Astrocyte (in vitro differentiated cells and primary cell): Measurements from ENCODE around the gene MED22. TPM values are rescaled to one million over a fixed set of nuclear protein-coding genes. Genes with fewer than 3 reads are reported as not detected.
"Not testable (repeated sequence)": the region's sequence is repeated elsewhere in the genome, so short reads cannot be mapped to it uniquely, and the experiment has no call there.

ENCODE experiments used
- DNase-seq: peaks from one replicate; pipeline ENCODE4 v3.0.0-alpha.2; 2010; ENCODE audit warnings: low read depth
- FAIRE-seq: peaks from 2 replicates; lab custom pipeline; 2011; peaks lifted over from hg19 to GRCh38; lab: Jason Lieb, UNC
- H2AFZ ChIP-seq: 2 replicates; pipeline ENCODE4 v1.6.0; 2012; ENCODE audit warnings: low read depth, low read length, inconsistent platforms
- H3K27ac ChIP-seq: 2 replicates; pipeline ENCODE4 v1.5.1; 2011; ENCODE audit warnings: low read depth, low read length, inconsistent platforms
- H3K27me3 ChIP-seq: 2 replicates; pipeline ENCODE4 v1.6.0; 2011; ENCODE audit warnings: low read length, inconsistent platforms; ENCODE audit not compliant: insufficient read depth
- H3K36me3 ChIP-seq: 2 replicates; pipeline ENCODE4 v1.5.1; 2011; ENCODE audit warnings: low read length, inconsistent platforms; ENCODE audit not compliant: insufficient read depth
- H3K4me1 ChIP-seq: 2 replicates; pipeline ENCODE4 v1.5.1; 2011; ENCODE audit warnings: low read length, inconsistent platforms; ENCODE audit not compliant: insufficient read depth
- H3K4me2 ChIP-seq: 2 replicates; pipeline ENCODE4 v1.6.0; 2012; ENCODE audit warnings: low read length, inconsistent platforms
- H3K4me3 ChIP-seq: 2 replicates; pipeline ENCODE4 v1.5.1; 2011; ENCODE audit warnings: low read depth, mild to moderate bottlenecking, low read length, inconsistent platforms; ENCODE audit not compliant: insufficient read depth
- H3K79me2 ChIP-seq: 2 replicates; pipeline ENCODE4 v1.6.0; 2012; ENCODE audit warnings: mild to moderate bottlenecking, low read length, inconsistent platforms; ENCODE audit not compliant: insufficient read depth
- H3K9ac ChIP-seq: 2 replicates; pipeline ENCODE4 v1.6.0; 2012; ENCODE audit warnings: mild to moderate bottlenecking, low read length, inconsistent platforms
- H3K9me3 ChIP-seq: 2 replicates; pipeline ENCODE4 v1.5.1; 2012; ENCODE audit warnings: low read depth, mild to moderate bottlenecking, low read length, inconsistent platforms; ENCODE audit not compliant: insufficient read depth
- H4K20me1 ChIP-seq: 2 replicates; pipeline ENCODE4 v1.6.0; 2012; ENCODE audit warnings: low read length, inconsistent platforms; ENCODE audit not compliant: insufficient read depth
- H3K27ac Mint-ChIP-seq: one replicate; pipeline ENCODE4 v1.8.0; 2021; ENCODE audit warnings: mild to moderate bottlenecking, mixed read lengths; ENCODE audit not compliant: unreplicated experiment
- H3K27me3 Mint-ChIP-seq: one replicate; pipeline ENCODE4 v1.8.0; 2021; ENCODE audit warnings: low read depth, mixed read lengths; ENCODE audit not compliant: unreplicated experiment
- H3K36me3 Mint-ChIP-seq: one replicate; pipeline ENCODE4 v1.8.0; 2021; ENCODE audit warnings: low read depth, mixed read lengths; ENCODE audit not compliant: unreplicated experiment
- H3K4me1 Mint-ChIP-seq: one replicate; pipeline ENCODE4 v1.8.0; 2021; ENCODE audit warnings: low read depth, mixed read lengths; ENCODE audit not compliant: unreplicated experiment
- H3K4me3 Mint-ChIP-seq: one replicate; pipeline ENCODE4 v1.8.0; 2021; ENCODE audit warnings: mild to moderate bottlenecking, moderate library complexity, mixed read lengths; ENCODE audit not compliant: unreplicated experiment
- H3K9me3 Mint-ChIP-seq: one replicate; pipeline ENCODE4 v1.8.0; 2021; ENCODE audit warnings: mild to moderate bottlenecking, mixed read lengths; ENCODE audit not compliant: unreplicated experiment
- CTCF ChIP-seq: IDR thresholded peaks from 2 replicates; pipeline ENCODE4 v1.5.1; 2011; ENCODE audit warnings: low read depth, mild to moderate bottlenecking, inconsistent platforms, low read length, moderate library complexity; ENCODE audit not compliant: insufficient read depth
- EZH2 ChIP-seq: IDR thresholded peaks from 2 replicates; pipeline ENCODE4 v1.6.1; 2012; ENCODE audit warnings: mild to moderate bottlenecking, low read length, inconsistent platforms; ENCODE audit not compliant: insufficient read depth
- total RNA-seq: library from RNA; stranded (reverse); gene quantifications from 2 replicates; pipeline ENCODE4 v1.2.1, GENCODE V29; 2021

The MED22 gene
- total RNA-seq, 1 donor from 2014 or later: 28.8 TPM

DNA sequence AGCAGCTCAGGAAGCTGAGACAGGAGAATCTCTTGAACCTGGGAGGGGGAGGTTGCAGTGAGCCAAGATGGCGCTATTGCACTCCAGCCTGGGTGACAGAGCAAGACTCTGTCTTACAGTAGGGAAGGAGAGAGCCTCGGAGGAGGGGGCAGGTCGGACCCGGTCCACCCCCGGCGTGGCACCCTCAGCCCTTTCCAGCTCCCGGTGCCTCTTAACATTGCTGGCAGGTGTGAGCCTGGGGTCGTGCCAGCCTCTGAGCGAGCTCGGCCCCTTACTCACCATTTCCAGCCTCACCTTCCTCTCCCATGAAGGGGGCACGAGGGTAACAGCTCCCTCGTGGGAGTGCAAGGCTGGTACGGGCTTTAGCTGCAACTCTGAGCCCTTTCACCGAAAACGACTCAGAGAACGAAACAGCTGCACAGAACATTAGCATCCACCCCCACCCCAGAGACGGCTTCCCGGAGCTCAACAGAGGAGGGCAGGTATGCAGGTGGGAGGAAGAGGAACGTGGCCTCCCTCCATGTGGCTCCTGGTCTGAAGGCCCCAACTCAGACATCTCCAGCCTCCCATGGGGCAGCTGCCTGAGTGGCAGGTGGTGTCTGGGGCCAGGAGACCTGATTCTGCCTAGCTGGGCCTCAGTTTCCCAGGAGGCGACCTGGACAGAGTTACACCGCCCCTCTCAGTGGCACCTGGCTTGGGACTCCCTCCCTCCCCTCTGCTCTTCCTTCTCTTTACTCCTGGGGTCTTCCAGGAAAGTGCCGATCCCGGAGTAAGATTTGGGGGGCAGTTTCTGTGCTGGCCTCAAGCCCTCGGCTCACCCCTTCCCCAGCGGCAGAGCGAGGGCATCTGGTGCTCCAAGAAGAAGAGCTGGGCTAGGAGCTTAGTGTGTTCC lies 44.4 kb downstream of the MED22 start:
- Histone ChIP-seq H3K27ac (no peak overlapping the region), H3K9ac (no peak overlapping the region), H2AFZ (no peak overlapping the region), H3K4me1 (no peaks in the 10 kb centered on the region), H3K36me3 (no peaks in the 10 kb centered on the region), H3K4me3 (no peak overlapping the region), H3K27me3 (peaks cover 3% of the 10 kb centered on the region), H3K9me3 (no peaks in the 10 kb centered on the region), H4K20me1 (no peaks in the 10 kb centered on the region), H3K79me2 (no peaks in the 10 kb centered on the region), H3K4me2 (no peak overlapping the region)
- Mint-ChIP-seq H3K9me3 (peaks cover 5% of the 10 kb centered on the region), H3K27me3 (peaks cover 38% of the 10 kb centered on the region), H3K27ac (no peak overlapping the region), H3K36me3 (no peaks in the 10 kb centered on the region), H3K4me3 (no peak overlapping the region), H3K4me1 (no peaks in the 10 kb centered on the region)
- TF ChIP-seq EZH2: no peak
- TF ChIP-seq CTCF: no peak
- DNase-seq (no peak), FAIRE-seq (no peak)

DNA sequence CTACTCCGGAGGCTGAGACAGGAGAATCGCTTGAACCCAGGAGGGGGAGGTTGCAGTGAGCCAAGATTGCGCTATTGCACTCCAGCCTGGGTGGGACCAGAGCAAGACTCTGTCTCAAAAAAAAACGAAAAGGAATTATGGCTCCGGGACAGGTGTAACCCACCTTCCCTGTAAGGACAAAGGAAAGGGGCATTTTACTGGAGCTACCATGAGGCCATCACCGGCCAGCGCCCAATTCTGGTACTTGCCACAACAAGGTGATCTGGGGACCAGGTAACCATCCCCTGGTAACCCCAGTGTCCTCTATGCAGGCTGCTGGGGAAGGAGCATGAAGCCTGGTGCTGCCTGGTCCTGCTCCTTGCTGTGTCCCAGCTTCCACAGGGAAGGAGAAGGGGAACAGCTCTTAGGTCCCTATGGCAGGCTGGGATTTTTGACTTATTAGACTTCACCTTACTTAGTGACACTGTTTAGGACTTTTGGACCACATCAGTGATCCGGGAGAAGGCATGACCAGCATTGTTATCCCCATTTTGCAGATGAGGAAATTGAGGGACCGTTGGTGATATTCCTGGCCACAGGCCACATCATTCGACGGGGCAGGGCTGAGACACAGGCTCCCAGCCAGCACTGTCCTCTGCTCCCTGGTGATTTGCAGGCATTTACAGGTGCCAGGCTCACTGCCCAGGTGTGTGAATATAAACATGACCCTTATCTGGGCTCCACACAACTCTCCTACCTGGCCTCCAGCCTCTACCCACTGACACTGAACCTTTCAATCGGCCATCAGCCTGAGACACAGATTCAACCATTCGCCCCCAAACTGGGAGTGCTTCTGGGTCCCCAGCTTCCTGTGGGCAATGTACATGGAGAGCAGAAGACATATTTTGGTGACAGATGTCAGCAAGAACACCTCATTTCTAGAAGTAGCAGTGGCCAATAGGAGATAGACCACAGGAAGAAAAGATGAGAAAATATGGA lies 46.4 kb downstream of the MED22 start:
- Mint-ChIP-seq H3K36me3 (no peaks in the 10 kb centered on the region), H3K9me3 (peaks cover 5% of the 10 kb centered on the region), H3K27me3 (peaks cover 34% of the 10 kb centered on the region), H3K27ac (no peak overlapping the region), H3K4me1 (no peaks in the 10 kb centered on the region), H3K4me3 (no peak overlapping the region)
- Histone ChIP-seq H3K4me1 (no peaks in the 10 kb centered on the region), H3K4me3 (no peak overlapping the region), H3K9ac (no peak overlapping the region), H3K36me3 (no peaks in the 10 kb centered on the region), H4K20me1 (no peaks in the 10 kb centered on the region), H3K27me3 (no peaks in the 10 kb centered on the region), H3K4me2 (no peak overlapping the region), H2AFZ (no peak overlapping the region), H3K9me3 (no peaks in the 10 kb centered on the region), H3K79me2 (no peaks in the 10 kb centered on the region), H3K27ac (no peak overlapping the region)
- no peak for TF ChIP-seq EZH2
- no peak for TF ChIP-seq CTCF
- FAIRE-seq (no peak), DNase-seq (no peak)

DNA sequence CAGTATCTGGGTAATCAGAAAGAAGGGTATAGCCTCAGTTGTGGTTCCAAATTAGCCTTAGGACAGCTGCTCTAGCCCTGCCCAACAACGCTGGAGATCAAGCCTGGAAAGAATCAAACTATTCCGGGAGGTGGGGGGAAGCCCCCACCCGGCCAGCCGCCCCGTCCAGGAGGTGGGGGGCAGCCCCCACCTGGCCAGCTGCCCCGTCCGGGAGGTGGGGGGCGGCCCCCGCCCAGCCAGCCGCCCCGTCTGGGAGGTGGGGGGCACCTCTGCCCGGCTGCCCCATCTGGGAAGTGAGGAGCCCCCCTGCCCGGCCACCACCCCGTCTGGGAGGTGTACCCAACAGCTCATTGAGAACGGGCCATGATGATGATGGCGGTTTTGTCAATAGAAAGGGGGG lies 47.9 kb downstream of the MED22 start:
- not testable (repeated sequence) for DNase-seq, H3K79me2 ChIP-seq, H3K4me2 ChIP-seq, H3K36me3 ChIP-seq, H4K20me1 ChIP-seq, H3K27me3 ChIP-seq, H3K36me3 Mint-ChIP-seq, H2AFZ ChIP-seq, H3K9me3 Mint-ChIP-seq, H3K4me3 Mint-ChIP-seq, H3K27ac Mint-ChIP-seq, H3K27ac ChIP-seq, FAIRE-seq, H3K9me3 ChIP-seq, H3K4me1 Mint-ChIP-seq, H3K9ac ChIP-seq, H3K4me3 ChIP-seq, H3K4me1 ChIP-seq
- peaks cover 28% of the 10 kb centered on the region for H3K27me3 Mint-ChIP-seq
